ENCODE data around the gene SKI. TPM values are rescaled to one million over a fixed set of nuclear protein-coding genes. Genes with fewer than 3 reads are reported as not detected.

The SKI gene
- total RNA-seq, 2 donors from 2014 or later = 65.4 to 79.2 TPM

DNA sequence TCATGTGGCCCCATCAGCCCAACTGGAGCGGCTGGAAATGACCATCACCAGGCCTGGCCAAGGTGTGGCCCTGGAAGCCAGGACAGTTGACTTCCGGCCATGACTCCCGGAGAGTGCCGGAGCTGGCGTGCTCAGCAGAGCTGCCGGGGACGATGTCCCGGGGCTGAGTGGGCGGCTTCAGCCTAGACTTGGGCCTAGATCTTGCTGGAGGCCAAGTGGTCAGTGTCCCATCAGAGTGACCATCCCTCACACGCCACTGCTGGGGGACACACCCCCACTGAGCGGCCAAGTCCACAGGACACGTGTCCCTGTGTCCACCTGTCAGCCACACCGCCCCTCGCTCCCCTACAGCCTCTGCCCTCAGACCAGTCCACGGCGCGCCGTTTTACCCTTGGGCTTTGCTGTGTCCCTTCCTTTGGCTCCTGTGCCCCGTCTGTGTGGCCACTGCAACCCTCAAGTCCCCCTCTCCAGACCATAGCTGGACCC, 37.6 kb upstream of the SKI start:
- Mint-ChIP-seq H3K27ac (no peak overlapping the region), H3K4me3 (no peak overlapping the region), H3K9me3 (no peaks in the 10 kb centered on the region), H3K36me3 (ENCODE audit: low read depth) (peaks cover 14% of the 10 kb centered on the region), H3K27me3 (ENCODE audit: insufficient read depth) (no peaks in the 10 kb centered on the region), H3K4me1 (peaks cover 12% of the 10 kb centered on the region)
- H3K4me1 ChIP-seq (ENCODE audit: control insufficient read depth, insufficient read depth, low read length) = peaks cover 5% of the 10 kb centered on the region
- 94 to 95% methylated on average over 18 to 19 of the region's 19 CpGs for WGBS, 2 experiments (ENCODE audit: insufficient coverage in 1 of 2, insufficient read length in 1 of 2)
- DNase-seq = peak; percentile 58
- H3K36me3 ChIP-seq (ENCODE audit: control insufficient read depth, insufficient read depth, low read length) = peaks cover 6% of the 10 kb centered on the region
- TF ChIP-seq CTCF (conservative IDR thresholded peaks at IDR 0.05) = no peak
- H3K27me3 ChIP-seq (ENCODE audit: control insufficient read depth, insufficient read depth, low read length, poor library complexity, severe bottlenecking) = no peaks in the 10 kb centered on the region
- H3K9me3 ChIP-seq (ENCODE audit: control insufficient read depth, low read length) = no peaks in the 10 kb centered on the region
- H3K27ac ChIP-seq (ENCODE audit: low read depth, low read length) = peak overlapping the region; percentile 87
- no peak overlapping the region for H3K4me3 ChIP-seq (ENCODE audit: low read length)
- no peak overlapping the region for H3K9ac ChIP-seq (ENCODE audit: extremely low read depth, low read length, poor library complexity, severe bottlenecking)

- Histone ChIP-seq H3K36me3 (ENCODE audit: control insufficient read depth, insufficient read depth, low read length) (peaks cover 6% of the 10 kb centered on the region), H3K9ac (ENCODE audit: extremely low read depth, low read length, poor library complexity, severe bottlenecking) (no peak overlapping the region), H3K27me3 (ENCODE audit: control insufficient read depth, insufficient read depth, low read length, poor library complexity, severe bottlenecking) (no peaks in the 10 kb centered on the region), H3K27ac (ENCODE audit: low read depth, low read length) (no peak overlapping the region), H3K9me3 (ENCODE audit: control insufficient read depth, low read length) (no peaks in the 10 kb centered on the region), H3K4me1 (ENCODE audit: control insufficient read depth, insufficient read depth, low read length) (peaks cover 5% of the 10 kb centered on the region), H3K4me3 (ENCODE audit: low read length) (peak overlapping the region; percentile 23)
- H3K27me3 Mint-ChIP-seq (ENCODE audit: insufficient read depth) = no peaks in the 10 kb centered on the region
- DNase-seq = no peak
- peaks cover 12% of the 10 kb centered on the region for H3K4me1 Mint-ChIP-seq
- no peaks in the 10 kb centered on the region for H3K9me3 Mint-ChIP-seq
- no peak overlapping the region for H3K27ac Mint-ChIP-seq
- peaks cover 11% of the 10 kb centered on the region for H3K36me3 Mint-ChIP-seq (ENCODE audit: low read depth)
- WGBS, 2 experiments (ENCODE audit: insufficient coverage in 1 of 2, insufficient read length in 1 of 2) = 95 to 96% methylated on average over 29 to 30 of the region's 30 CpGs
- no peak for TF ChIP-seq CTCF (conservative IDR thresholded peaks at IDR 0.05)
- H3K4me3 Mint-ChIP-seq = peak overlapping the region; percentile 67
Measured at GRCh38 chr1:2192031-2192995, 35.8 kb upstream of the SKI start.

GRCh38 chr1:2193514-2194281, 34.4 kb upstream of the SKI start:
- Histone ChIP-seq H3K4me1 (ENCODE audit: control insufficient read depth, insufficient read depth, low read length) (peaks cover 5% of the 10 kb centered on the region), H3K36me3 (ENCODE audit: control insufficient read depth, insufficient read depth, low read length) (peaks cover 6% of the 10 kb centered on the region), H3K9me3 (ENCODE audit: control insufficient read depth, low read length) (no peaks in the 10 kb centered on the region), H3K9ac (ENCODE audit: extremely low read depth, low read length, poor library complexity, severe bottlenecking) (no peak overlapping the region), H3K27me3 (ENCODE audit: control insufficient read depth, insufficient read depth, low read length, poor library complexity, severe bottlenecking) (no peaks in the 10 kb centered on the region), H3K4me3 (ENCODE audit: low read length) (peak overlapping the region; percentile 78), H3K27ac (ENCODE audit: low read depth, low read length) (no peak overlapping the region)
- DNase-seq = peak; percentile 69
- Mint-ChIP-seq H3K36me3 (ENCODE audit: low read depth) (peaks cover 9% of the 10 kb centered on the region), H3K4me3 (peak overlapping the region; percentile 67), H3K27me3 (ENCODE audit: insufficient read depth) (no peaks in the 10 kb centered on the region), H3K9me3 (no peaks in the 10 kb centered on the region), H3K4me1 (peaks cover 12% of the 10 kb centered on the region), H3K27ac (no peak overlapping the region)
- TF ChIP-seq CTCF (conservative IDR thresholded peaks at IDR 0.05) = no peak
- 72 to 81% methylated on average over 32 to 43 of the region's 44 CpGs for whole genome bisulfite sequencing, 2 experiments (ENCODE audit: insufficient coverage in 1 of 2, insufficient read length in 1 of 2)

Measured in endodermal cell (in vitro differentiated cells).